Daoy (cell line): ENCODE results near the gene XAF1. TPM values are rescaled to one million over a fixed set of nuclear protein-coding genes. Genes with fewer than 3 reads are reported as not detected.
"Not testable (repeated sequence)": the region's sequence is repeated elsewhere in the genome, so short reads cannot be mapped to it uniquely, and the experiment has no call there.

Experiments used
- DNase-seq: peaks from one replicate; pipeline ENCODE4 v3.0.0-alpha.2; 2015; ENCODE audit warnings: low read depth
- total RNA-seq: library from RNA; depleted of rRNA; stranded (reverse); fragments of >200 nt; shearing (Covaris generic); gene quantifications from 2 replicates; pipeline ENCODE4 v1.2.3, GENCODE V29; 2014

XAF1 gene
- total RNA-seq, 1 experiment from 2014 or later = 7.5 TPM

- DNase-seq = peak; percentile 36
These were observed 2.3 kb upstream of the XAF1 start for GRCh38 chr17:6753546-6753945.

GRCh38 chr17:6755281-6755680 lies 565 bp upstream of the XAF1 start:
- no peak for DNase-seq

- no peak for DNase-seq
These were observed 682 bp downstream of the XAF1 start for GRCh38 chr17:6756425-6757031.

- no peak for DNase-seq
These were observed 1.9 kb downstream of the XAF1 start for GRCh38 chr17:6757747-6758146.

- no peak for DNase-seq
These were observed 5.9 kb downstream of the XAF1 start for GRCh38 chr17:6761779-6762178.

- DNase-seq = no peak
These were observed 12.6 kb downstream of the XAF1 start for GRCh38 chr17:6768447-6768846.

- DNase-seq = no peak
These were observed 16.2 kb downstream of the XAF1 start for GRCh38 chr17:6772016-6772415.

- DNase-seq = not testable (repeated sequence)
These were observed 19.1 kb downstream of the XAF1 start for GRCh38 chr17:6774906-6775305.

GRCh38 chr17:6775871-6776405 lies 20.1 kb downstream of the XAF1 start, which contains the start of gene FBXO39:
FBXO39 (plus strand) TSS chr17:6776215; CDS start chr17:6779869, 3,654 bp downstream.
- no peak for DNase-seq

- peak; percentile 40 for DNase-seq
These were observed 23.6 kb downstream of the XAF1 start for GRCh38 chr17:6779411-6779810.

- DNase-seq = no peak
These were observed 24.2 kb downstream of the XAF1 start for GRCh38 chr17:6780001-6780400.

- DNase-seq = peak; percentile 61
These were observed 25.0 kb downstream of the XAF1 start for GRCh38 chr17:6780886-6781285.

GRCh38 chr17:6782244-6782643 lies 26.4 kb downstream of the XAF1 start:
- DNase-seq = no peak

- peak; percentile 80 for DNase-seq
These were observed 30.8 kb downstream of the XAF1 start for GRCh38 chr17:6786618-6787017.

- no peak for DNase-seq
These were observed 31.3 kb downstream of the XAF1 start for GRCh38 chr17:6787081-6787693.

GRCh38 chr17:6789146-6789545 lies 33.3 kb downstream of the XAF1 start:
- no peak for DNase-seq

- DNase-seq = no peak
These were observed 38.1 kb downstream of the XAF1 start for GRCh38 chr17:6793748-6794493.

- DNase-seq = no peak
These were observed 40.4 kb downstream of the XAF1 start for GRCh38 chr17:6796017-6796886.

- DNase-seq = peak; percentile 77
These were observed 41.1 kb downstream of the XAF1 start for GRCh38 chr17:6796887-6797490.

GRCh38 chr17:6797718-6798351 lies 42.0 kb downstream of the XAF1 start:
- DNase-seq = no peak

- no peak for DNase-seq
These were observed 43.9 kb downstream of the XAF1 start for GRCh38 chr17:6799738-6800137.
